ENCODE measurements around the gene ANAPC16. TPM values are rescaled to one million over a fixed set of nuclear protein-coding genes. Genes with fewer than 3 reads are reported as not detected.

ANAPC16 gene
- total and polyA plus RNA-seq, 2 experiments from 2014 or later: 77.5 to 126 TPM

DNA sequence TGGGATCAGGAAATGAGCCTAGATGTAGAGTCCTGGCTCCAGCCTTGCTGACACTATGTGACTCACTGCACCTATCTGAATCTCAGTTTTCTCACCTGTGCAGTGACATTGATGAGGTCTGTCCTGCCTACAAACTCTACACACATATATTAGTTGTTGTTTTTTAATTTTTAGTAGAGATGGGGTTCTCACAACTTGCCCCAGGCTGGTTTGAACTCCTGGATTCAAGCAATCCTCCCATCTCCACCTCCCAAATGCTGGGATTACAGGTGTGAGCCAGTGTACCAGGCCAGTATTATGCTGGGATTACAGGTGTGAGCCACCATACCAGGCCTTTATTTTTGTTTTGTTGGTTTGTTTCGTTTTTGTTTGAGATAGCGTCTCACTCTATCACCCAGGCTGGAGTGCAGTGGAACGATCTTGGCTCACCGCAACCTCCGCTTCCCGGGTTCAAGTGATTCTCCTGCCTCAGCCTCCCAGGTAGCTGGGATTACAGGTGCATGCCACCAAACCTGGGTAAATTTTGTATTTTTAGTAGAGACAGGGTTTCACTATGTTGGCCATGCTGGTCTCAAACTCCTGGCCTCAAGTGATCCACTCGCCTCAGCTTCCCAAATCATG is 46.1 kb downstream of the ANAPC16 start:
- TF ChIP-seq ZNF114 (CRISPR knock-in tag; IDR thresholded peaks at IDR 0.05): no peak
- TF ChIP-seq STAT1 (IDR thresholded peaks at IDR 0.05; ENCODE audit: unreplicated experiment): no peak
- TF ChIP-seq POLR2AphosphoS5 (IDR thresholded peaks at IDR 0.05; ENCODE audit: low read depth): no peak
- TF ChIP-seq CREB1 (CRISPR knock-in tag; IDR thresholded peaks at IDR 0.05; ENCODE audit: low read depth): no peak
- no peak for TF ChIP-seq ZNF331 (CRISPR knock-in tag; IDR thresholded peaks at IDR 0.05; ENCODE audit: low read depth)
- TF ChIP-seq, protein P1, sequence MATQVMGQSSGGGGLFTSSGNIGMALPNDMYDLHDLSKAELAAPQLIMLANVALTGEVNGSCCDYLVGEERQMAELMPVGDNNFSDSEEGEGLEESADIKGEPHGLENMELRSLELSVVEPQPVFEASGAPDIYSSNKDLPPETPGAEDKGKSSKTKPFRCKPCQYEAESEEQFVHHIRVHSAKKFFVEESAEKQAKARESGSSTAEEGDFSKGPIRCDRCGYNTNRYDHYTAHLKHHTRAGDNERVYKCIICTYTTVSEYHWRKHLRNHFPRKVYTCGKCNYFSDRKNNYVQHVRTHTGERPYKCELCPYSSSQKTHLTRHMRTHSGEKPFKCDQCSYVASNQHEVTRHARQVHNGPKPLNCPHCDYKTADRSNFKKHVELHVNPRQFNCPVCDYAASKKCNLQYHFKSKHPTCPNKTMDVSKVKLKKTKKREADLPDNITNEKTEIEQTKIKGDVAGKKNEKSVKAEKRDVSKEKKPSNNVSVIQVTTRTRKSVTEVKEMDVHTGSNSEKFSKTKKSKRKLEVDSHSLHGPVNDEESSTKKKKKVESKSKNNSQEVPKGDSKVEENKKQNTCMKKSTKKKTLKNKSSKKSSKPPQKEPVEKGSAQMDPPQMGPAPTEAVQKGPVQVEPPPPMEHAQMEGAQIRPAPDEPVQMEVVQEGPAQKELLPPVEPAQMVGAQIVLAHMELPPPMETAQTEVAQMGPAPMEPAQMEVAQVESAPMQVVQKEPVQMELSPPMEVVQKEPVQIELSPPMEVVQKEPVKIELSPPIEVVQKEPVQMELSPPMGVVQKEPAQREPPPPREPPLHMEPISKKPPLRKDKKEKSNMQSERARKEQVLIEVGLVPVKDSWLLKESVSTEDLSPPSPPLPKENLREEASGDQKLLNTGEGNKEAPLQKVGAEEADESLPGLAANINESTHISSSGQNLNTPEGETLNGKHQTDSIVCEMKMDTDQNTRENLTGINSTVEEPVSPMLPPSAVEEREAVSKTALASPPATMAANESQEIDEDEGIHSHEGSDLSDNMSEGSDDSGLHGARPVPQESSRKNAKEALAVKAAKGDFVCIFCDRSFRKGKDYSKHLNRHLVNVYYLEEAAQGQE (IDR thresholded peaks at IDR 0.05; ENCODE audit: unreplicated experiment): no peak
- TF ChIP-seq, protein P2, sequence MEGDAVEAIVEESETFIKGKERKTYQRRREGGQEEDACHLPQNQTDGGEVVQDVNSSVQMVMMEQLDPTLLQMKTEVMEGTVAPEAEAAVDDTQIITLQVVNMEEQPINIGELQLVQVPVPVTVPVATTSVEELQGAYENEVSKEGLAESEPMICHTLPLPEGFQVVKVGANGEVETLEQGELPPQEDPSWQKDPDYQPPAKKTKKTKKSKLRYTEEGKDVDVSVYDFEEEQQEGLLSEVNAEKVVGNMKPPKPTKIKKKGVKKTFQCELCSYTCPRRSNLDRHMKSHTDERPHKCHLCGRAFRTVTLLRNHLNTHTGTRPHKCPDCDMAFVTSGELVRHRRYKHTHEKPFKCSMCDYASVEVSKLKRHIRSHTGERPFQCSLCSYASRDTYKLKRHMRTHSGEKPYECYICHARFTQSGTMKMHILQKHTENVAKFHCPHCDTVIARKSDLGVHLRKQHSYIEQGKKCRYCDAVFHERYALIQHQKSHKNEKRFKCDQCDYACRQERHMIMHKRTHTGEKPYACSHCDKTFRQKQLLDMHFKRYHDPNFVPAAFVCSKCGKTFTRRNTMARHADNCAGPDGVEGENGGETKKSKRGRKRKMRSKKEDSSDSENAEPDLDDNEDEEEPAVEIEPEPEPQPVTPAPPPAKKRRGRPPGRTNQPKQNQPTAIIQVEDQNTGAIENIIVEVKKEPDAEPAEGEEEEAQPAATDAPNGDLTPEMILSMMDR (conservative IDR thresholded peaks at IDR 0.05; ENCODE audit: low read depth in 2 of 2): no peak
- TF ChIP-seq, protein P3, sequence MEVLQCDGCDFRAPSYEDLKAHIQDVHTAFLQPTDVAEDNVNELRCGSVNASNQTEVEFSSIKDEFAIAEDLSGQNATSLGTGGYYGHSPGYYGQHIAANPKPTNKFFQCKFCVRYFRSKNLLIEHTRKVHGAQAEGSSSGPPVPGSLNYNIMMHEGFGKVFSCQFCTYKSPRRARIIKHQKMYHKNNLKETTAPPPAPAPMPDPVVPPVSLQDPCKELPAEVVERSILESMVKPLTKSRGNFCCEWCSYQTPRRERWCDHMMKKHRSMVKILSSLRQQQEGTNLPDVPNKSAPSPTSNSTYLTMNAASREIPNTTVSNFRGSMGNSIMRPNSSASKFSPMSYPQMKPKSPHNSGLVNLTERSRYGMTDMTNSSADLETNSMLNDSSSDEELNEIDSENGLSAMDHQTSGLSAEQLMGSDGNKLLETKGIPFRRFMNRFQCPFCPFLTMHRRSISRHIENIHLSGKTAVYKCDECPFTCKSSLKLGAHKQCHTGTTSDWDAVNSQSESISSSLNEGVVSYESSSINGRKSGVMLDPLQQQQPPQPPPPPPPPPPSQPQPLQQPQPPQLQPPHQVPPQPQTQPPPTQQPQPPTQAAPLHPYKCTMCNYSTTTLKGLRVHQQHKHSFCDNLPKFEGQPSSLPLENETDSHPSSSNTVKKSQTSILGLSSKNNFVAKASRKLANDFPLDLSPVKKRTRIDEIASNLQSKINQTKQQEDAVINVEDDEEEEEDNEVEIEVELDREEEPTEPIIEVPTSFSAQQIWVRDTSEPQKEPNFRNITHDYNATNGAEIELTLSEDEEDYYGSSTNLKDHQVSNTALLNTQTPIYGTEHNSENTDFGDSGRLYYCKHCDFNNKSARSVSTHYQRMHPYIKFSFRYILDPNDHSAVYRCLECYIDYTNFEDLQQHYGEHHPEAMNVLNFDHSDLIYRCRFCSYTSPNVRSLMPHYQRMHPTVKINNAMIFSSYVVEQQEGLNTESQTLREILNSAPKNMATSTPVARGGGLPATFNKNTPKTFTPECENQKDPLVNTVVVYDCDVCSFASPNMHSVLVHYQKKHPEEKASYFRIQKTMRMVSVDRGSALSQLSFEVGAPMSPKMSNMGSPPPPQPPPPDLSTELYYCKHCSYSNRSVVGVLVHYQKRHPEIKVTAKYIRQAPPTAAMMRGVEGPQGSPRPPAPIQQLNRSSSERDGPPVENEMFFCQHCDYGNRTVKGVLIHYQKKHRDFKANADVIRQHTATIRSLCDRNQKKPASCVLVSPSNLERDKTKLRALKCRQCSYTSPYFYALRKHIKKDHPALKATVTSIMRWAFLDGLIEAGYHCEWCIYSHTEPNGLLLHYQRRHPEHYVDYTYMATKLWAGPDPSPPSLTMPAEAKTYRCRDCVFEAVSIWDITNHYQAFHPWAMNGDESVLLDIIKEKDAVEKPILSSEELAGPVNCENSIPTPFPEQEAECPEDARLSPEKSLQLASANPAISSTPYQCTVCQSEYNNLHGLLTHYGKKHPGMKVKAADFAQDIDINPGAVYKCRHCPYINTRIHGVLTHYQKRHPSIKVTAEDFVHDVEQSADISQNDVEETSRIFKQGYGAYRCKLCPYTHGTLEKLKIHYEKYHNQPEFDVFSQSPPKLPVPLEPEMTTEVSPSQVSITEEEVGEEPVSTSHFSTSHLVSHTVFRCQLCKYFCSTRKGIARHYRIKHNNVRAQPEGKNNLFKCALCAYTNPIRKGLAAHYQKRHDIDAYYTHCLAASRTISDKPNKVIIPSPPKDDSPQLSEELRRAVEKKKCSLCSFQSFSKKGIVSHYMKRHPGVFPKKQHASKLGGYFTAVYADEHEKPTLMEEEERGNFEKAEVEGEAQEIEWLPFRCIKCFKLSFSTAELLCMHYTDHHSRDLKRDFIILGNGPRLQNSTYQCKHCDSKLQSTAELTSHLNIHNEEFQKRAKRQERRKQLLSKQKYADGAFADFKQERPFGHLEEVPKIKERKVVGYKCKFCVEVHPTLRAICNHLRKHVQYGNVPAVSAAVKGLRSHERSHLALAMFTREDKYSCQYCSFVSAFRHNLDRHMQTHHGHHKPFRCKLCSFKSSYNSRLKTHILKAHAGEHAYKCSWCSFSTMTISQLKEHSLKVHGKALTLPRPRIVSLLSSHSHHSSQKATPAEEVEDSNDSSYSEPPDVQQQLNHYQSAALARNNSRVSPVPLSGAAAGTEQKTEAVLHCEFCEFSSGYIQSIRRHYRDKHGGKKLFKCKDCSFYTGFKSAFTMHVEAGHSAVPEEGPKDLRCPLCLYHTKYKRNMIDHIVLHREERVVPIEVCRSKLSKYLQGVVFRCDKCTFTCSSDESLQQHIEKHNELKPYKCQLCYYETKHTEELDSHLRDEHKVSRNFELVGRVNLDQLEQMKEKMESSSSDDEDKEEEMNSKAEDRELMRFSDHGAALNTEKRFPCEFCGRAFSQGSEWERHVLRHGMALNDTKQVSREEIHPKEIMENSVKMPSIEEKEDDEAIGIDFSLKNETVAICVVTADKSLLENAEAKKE (CRISPR knock-in tag; IDR thresholded peaks at IDR 0.05): no peak
- TF ChIP-seq JUNB (IDR thresholded peaks at IDR 0.05; ENCODE audit: unreplicated experiment): no peak
- no peak for TF ChIP-seq NANOG (IDR thresholded peaks at IDR 0.05; ENCODE audit: borderline replicate concordance)
- no peak for TF ChIP-seq EZH2phosphoT487 (IDR thresholded peaks at IDR 0.05; ENCODE audit: unreplicated experiment)
- no peak for TF ChIP-seq EZH2 (IDR thresholded peaks at IDR 0.05; ENCODE audit: low read depth, unreplicated experiment)
- TF ChIP-seq, protein P4, sequence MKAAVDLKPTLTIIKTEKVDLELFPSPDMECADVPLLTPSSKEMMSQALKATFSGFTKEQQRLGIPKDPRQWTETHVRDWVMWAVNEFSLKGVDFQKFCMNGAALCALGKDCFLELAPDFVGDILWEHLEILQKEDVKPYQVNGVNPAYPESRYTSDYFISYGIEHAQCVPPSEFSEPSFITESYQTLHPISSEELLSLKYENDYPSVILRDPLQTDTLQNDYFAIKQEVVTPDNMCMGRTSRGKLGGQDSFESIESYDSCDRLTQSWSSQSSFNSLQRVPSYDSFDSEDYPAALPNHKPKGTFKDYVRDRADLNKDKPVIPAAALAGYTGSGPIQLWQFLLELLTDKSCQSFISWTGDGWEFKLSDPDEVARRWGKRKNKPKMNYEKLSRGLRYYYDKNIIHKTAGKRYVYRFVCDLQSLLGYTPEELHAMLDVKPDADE (IDR thresholded peaks at IDR 0.05): no peak
- H3K9me3 Mint-ChIP-seq: no peaks in the 10 kb centered on the region
- ATAC-seq (no peak), DNase-seq (ENCODE audit: low spot score) (no peak)
- H3F3A ChIP-seq (replicated peaks; ENCODE audit: low read depth): peaks cover 29% of the 10 kb centered on the region
- H3K4me3 ChIP-seq: peak overlapping the region; percentile 62
- H3K27me3 ChIP-seq (ENCODE audit: insufficient read depth): no peaks in the 10 kb centered on the region
- H3K27me3 Mint-ChIP-seq (ENCODE audit: insufficient read depth, low read depth, poor library complexity): peaks cover 30% of the 10 kb centered on the region
- H2AFZ ChIP-seq: peak overlapping the region; percentile 40; the same call in 1 of the 2 replicates
- no peaks in the 10 kb centered on the region for H3K9me2 ChIP-seq (ENCODE audit: insufficient read depth)
- H3K27ac Mint-ChIP-seq: peak overlapping the region; percentile 90; the same call in 1 of the 2 replicates
- H3K4me1 ChIP-seq (ENCODE audit: insufficient read depth): peaks cover 36% of the 10 kb centered on the region
- H3K36me3 ChIP-seq (ENCODE audit: insufficient read depth): no peaks in the 10 kb centered on the region
- peak overlapping the region; percentile 74 for H3K4me3 Mint-ChIP-seq
- no peaks in the 10 kb centered on the region for H3K36me3 Mint-ChIP-seq (ENCODE audit: low read depth)
- H3K4me1 Mint-ChIP-seq: peaks cover 59% of the 10 kb centered on the region
- H3K4me2 ChIP-seq: peak overlapping the region; percentile 92
- peak overlapping the region; percentile 97 for H3K27ac ChIP-seq (ENCODE audit: low read depth)
- H4K20me1 ChIP-seq (replicated peaks; ENCODE audit: insufficient read depth): no peaks in the 10 kb centered on the region
- no peaks in the 10 kb centered on the region for H3K79me2 ChIP-seq (replicated peaks; ENCODE audit: insufficient read depth)

Data from GM23338 (cell line).